H54 (cell line): Measurements from ENCODE around the gene ZCRB1.

Experiments
- DNase-seq: peaks from one replicate; pipeline ENCODE4 v3.0.0; 2011; ENCODE audit warnings: low spot score, mixed read lengths; ENCODE audit not compliant: insufficient read length
- FAIRE-seq: peaks from 3 replicates; lab custom pipeline; 2011; peaks lifted over from hg19 to GRCh38; lab: Jason Lieb, UNC
- POLR2A ChIP-seq: IDR thresholded peaks from 2 replicates; pipeline ENCODE4 v1.6.1; 2011; ENCODE audit warnings: low read depth, mild to moderate bottlenecking, low read length

Gene ZCRB1

GRCh38 chr12:42278128-42278510 lies 47.8 kb downstream of the ZCRB1 start:
- FAIRE-seq (no peak), DNase-seq (no peak)
- TF ChIP-seq POLR2A, result no peak

GRCh38 chr12:42277396-42278127 lies 48.3 kb downstream of the ZCRB1 start:
- DNase-seq (no peak), FAIRE-seq (no peak)
- no peak for TF ChIP-seq POLR2A

- TF ChIP-seq POLR2A, result no peak
- DNase-seq, result no peak
- no peak for FAIRE-seq
Measured at GRCh38 chr12:42275499-42275898, 50.4 kb downstream of the ZCRB1 start.

- FAIRE-seq (no peak), DNase-seq (no peak)
- TF ChIP-seq POLR2A, result no peak
Measured at GRCh38 chr12:42273706-42274105, 52.2 kb downstream of the ZCRB1 start.

- TF ChIP-seq POLR2A, result no peak
- no peak for DNase-seq
- FAIRE-seq, result no peak
Measured at GRCh38 chr12:42270596-42270995, 55.3 kb downstream of the ZCRB1 start.

GRCh38 chr12:42267413-42268190 lies 58.3 kb downstream of the ZCRB1 start:
- no peak for TF ChIP-seq POLR2A
- no peak for DNase-seq
- FAIRE-seq, result no peak

- no peak for TF ChIP-seq POLR2A
- DNase-seq, result no peak
- no peak for FAIRE-seq
Measured at GRCh38 chr12:42266579-42267230, 59.2 kb downstream of the ZCRB1 start.

- no peak for FAIRE-seq
- no peak for TF ChIP-seq POLR2A
- no peak for DNase-seq
Measured at GRCh38 chr12:42262271-42262670, 63.6 kb downstream of the ZCRB1 start.
